Chondrocyte (in vitro differentiated cells): Measurements from ENCODE around the gene ACAA1. TPM values are rescaled to one million over a fixed set of nuclear protein-coding genes. Genes with fewer than 3 reads are reported as not detected.

Experiments used
- DNase-seq: peaks from one replicate; pipeline ENCODE4 v3.0.0; 2021; ENCODE audit warnings: mixed read lengths, low spot score
- H3K27ac Mint-ChIP-seq: one replicate; pipeline ENCODE4 v1.8.0; 2021; ENCODE audit warnings: mild to moderate bottlenecking, moderate library complexity, mixed read lengths; ENCODE audit not compliant: unreplicated experiment
- H3K27me3 Mint-ChIP-seq: 2 replicates; pipeline ENCODE4 v1.8.0; 2021; ENCODE audit warnings: low read depth, mixed read lengths
- H3K36me3 Mint-ChIP-seq: 2 replicates; pipeline ENCODE4 v1.8.0; 2021; ENCODE audit warnings: low read depth, mixed read lengths
- H3K4me1 Mint-ChIP-seq: 2 replicates; pipeline ENCODE4 v1.8.0; 2021; ENCODE audit warnings: low read depth, mild to moderate bottlenecking, mixed read lengths
- H3K4me3 Mint-ChIP-seq: one replicate; pipeline ENCODE4 v1.8.0; 2021; ENCODE audit warnings: mild to moderate bottlenecking, moderate library complexity, mixed read lengths; ENCODE audit not compliant: unreplicated experiment
- H3K9me3 Mint-ChIP-seq: 2 replicates; pipeline ENCODE4 v1.8.0; 2021; ENCODE audit warnings: low read depth, mixed read lengths
- CTCF ChIP-seq: fragments of 200-600 bp; sonication (generic); IDR thresholded peaks from 2 replicates; pipeline ENCODE4 v1.5.0; 2021; ENCODE audit warnings: antibody characterized with exemption, mild to moderate bottlenecking, moderate library complexity
- total RNA-seq: library from RNA; stranded (reverse); gene quantifications from 3 replicates; pipeline ENCODE4 v1.2.1, GENCODE V29; 2021

Gene ACAA1
- total RNA-seq, 1 donor from 2014 or later: 48.6 TPM

DNA sequence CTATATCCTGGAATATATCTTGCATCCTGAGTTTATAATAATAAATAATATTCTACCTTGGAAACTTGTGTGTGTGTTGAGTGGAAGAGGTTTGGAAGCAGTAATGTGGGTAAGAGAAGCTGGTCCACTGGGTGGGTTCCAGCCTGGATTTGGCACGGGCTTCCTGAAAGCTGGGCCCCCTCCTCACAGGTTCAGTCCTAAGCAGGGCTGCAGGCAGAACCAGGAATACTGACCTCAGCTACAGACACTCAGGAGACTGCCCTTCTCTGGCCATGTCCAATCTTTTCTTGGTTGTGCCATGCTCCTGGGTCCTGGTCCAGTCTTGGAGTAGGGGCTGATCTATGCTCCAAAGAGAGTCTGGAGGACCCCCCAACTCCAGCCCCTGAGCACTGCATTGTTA, 6.0 kb upstream of the ACAA1 start:
- H3K27ac Mint-ChIP-seq: no peak overlapping the region
- DNase-seq: no peak
- H3K4me1 Mint-ChIP-seq: peaks cover 14% of the 10 kb centered on the region
- H3K4me3 Mint-ChIP-seq: no peak overlapping the region
- H3K27me3 Mint-ChIP-seq: no peaks in the 10 kb centered on the region
- H3K36me3 Mint-ChIP-seq: peaks cover 11% of the 10 kb centered on the region
- H3K9me3 Mint-ChIP-seq: peaks cover 21% of the 10 kb centered on the region
- no peak for TF ChIP-seq CTCF

DNA sequence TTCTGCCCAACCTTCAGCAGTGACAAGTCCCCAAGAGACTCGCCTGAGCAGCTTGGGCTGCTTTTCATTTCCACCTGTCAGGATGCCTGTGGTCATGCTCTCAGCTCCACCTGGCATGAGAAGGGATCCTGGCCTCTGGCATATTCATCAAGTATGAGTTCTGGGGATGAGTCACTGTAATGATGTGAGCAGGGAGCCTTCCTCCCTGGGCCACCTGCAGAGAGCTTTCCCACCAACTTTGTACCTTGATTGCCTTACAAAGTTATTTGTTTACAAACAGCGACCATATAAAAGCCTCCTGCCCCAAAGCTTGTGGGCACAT, 5.0 kb upstream of the ACAA1 start:
- Mint-ChIP-seq H3K4me1 (peaks cover 20% of the 10 kb centered on the region), H3K27ac (no peak overlapping the region), H3K27me3 (no peaks in the 10 kb centered on the region), H3K4me3 (no peak overlapping the region), H3K36me3 (peaks cover 11% of the 10 kb centered on the region), H3K9me3 (peaks cover 14% of the 10 kb centered on the region)
- DNase-seq: no peak
- TF ChIP-seq CTCF: no peak

DNA sequence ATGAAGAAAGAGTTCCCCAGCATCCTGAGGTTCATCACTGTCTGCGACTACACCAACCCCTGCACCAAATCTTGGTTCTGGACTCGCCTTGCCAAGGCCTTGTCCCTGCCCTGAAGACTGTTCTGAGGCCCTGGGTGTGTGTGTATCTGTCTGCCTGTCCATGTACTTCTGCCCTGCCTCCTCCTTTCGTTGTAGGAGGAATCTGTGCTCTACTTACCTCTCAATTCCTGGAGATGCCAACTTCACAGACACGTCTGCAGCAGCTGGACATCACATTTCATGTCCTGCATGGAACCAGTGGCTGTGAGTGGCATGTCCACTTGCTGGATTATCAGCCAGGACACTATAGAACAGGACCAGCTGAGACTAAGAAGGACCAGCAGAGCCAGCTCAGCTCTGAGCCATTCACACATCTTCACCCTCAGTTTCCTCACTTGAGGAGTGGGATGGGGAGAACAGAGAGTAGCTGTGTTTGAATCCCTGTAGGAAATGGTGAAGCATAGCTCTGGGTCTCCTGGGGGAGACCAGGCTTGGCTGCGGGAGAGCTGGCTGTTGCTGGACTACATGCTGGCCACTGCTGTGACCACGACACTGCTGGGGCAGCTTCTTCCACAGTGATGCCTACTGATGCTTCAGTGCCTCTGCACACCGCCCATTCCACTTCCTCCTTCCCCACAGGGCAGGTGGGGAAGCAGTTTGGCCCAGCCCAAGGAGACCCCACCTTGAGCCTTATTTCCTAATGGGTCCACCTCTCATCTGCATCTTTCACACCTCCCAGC, 4.4 kb upstream of the ACAA1 start:
- no peak overlapping the region for H3K27ac Mint-ChIP-seq
- H3K36me3 Mint-ChIP-seq: peaks cover 8% of the 10 kb centered on the region
- DNase-seq: no peak
- no peak for TF ChIP-seq CTCF
- H3K4me3 Mint-ChIP-seq: no peak overlapping the region
- H3K4me1 Mint-ChIP-seq: peaks cover 21% of the 10 kb centered on the region
- no peaks in the 10 kb centered on the region for H3K27me3 Mint-ChIP-seq
- peaks cover 9% of the 10 kb centered on the region for H3K9me3 Mint-ChIP-seq

- Mint-ChIP-seq H3K27me3 (no peaks in the 10 kb centered on the region), H3K4me3 (no peak overlapping the region), H3K4me1 (peaks cover 29% of the 10 kb centered on the region), H3K9me3 (peaks cover under 1% of the 10 kb centered on the region), H3K27ac (no peak overlapping the region), H3K36me3 (peaks cover 8% of the 10 kb centered on the region)
- TF ChIP-seq CTCF: no peak
- no peak for DNase-seq
Observed at GRCh38 chr3:38140326-38141172, 3.6 kb upstream of the ACAA1 start.

DNA sequence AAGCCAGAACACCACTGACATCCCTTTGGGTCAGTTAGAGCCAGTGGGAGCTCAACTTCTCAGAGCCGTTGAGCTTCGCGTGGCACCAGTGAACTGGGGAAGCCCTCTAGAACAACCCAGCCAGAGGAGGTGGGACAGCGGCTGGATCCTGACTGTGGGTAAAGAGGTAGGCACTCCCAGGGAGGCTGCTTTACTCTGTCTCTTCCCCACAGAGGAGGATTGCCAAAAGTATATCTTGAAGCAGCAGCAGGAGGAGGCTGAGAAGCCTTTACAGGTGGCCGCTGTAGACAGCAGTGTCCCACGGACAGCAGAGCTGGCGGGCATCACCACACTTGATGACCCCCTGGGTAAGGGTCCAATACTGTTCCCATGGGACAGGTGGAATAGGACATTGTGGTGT, 2.7 kb upstream of the ACAA1 start:
- Mint-ChIP-seq H3K4me1 (peaks cover 35% of the 10 kb centered on the region), H3K9me3 (no peaks in the 10 kb centered on the region), H3K36me3 (peaks cover 8% of the 10 kb centered on the region), H3K4me3 (peak overlapping the region; percentile 96), H3K27me3 (no peaks in the 10 kb centered on the region), H3K27ac (no peak overlapping the region)
- TF ChIP-seq CTCF: no peak
- no peak for DNase-seq
